Retinal pigment epithelial cell (primary cell): ENCODE measurements around the gene SP140.
"Not testable (repeated sequence)": the region's sequence is repeated elsewhere in the genome, so short reads cannot be mapped to it uniquely, and the experiment has no call there.

Experiments used
- DNase-seq: peaks from one replicate; pipeline ENCODE4 v3.0.0-alpha.2; 2010; ENCODE audit warnings: low read depth
- H3K4me3 ChIP-seq: 2 replicates; pipeline ENCODE4 v1.5.1; 2011; ENCODE audit warnings: mild to moderate bottlenecking, low read length, control low read depth, moderate library complexity
- TF ChIP-seq, protein P1 (sequence below): conservative IDR thresholded peaks from 2 replicates; pipeline ENCODE4 v1.5.1; 2011; ENCODE audit warnings: low read depth, low read length, control low read depth, inconsistent platforms

SP140 gene

DNA sequence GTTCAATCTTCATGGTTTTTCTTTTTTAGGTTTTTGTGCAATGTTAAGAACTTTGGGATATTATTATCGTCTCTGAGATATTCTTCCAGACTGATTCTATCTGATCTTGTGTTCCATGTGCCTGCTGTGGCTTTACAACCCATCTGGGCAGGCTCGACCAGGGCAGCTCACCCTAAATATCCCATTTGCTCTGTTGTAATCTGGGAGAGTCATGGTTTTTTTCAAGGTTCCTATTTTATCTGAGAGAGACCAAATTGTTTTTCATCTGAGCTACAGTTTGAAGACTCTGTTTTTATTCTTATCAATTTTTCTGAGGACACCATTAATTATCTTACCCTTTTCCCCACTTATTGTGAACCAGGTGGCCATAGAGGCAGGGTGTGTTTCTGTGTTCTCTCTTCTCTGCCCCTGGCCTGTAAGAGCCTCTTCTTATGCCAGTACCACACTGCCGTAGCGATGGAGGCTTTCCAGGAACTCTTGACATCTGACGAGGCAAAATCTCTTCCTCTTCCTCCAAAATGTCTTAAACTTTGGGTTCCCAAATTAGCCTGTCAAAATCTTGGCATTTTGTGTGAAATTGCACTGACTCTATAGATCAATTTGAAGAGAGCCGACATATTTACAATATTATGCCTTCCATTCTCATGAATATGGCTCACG, 104.5 kb downstream of the SP140 start:
- TF ChIP-seq, protein P1, sequence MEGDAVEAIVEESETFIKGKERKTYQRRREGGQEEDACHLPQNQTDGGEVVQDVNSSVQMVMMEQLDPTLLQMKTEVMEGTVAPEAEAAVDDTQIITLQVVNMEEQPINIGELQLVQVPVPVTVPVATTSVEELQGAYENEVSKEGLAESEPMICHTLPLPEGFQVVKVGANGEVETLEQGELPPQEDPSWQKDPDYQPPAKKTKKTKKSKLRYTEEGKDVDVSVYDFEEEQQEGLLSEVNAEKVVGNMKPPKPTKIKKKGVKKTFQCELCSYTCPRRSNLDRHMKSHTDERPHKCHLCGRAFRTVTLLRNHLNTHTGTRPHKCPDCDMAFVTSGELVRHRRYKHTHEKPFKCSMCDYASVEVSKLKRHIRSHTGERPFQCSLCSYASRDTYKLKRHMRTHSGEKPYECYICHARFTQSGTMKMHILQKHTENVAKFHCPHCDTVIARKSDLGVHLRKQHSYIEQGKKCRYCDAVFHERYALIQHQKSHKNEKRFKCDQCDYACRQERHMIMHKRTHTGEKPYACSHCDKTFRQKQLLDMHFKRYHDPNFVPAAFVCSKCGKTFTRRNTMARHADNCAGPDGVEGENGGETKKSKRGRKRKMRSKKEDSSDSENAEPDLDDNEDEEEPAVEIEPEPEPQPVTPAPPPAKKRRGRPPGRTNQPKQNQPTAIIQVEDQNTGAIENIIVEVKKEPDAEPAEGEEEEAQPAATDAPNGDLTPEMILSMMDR: no peak
- DNase-seq: no peak
- H3K4me3 ChIP-seq: no peak overlapping the region

DNA sequence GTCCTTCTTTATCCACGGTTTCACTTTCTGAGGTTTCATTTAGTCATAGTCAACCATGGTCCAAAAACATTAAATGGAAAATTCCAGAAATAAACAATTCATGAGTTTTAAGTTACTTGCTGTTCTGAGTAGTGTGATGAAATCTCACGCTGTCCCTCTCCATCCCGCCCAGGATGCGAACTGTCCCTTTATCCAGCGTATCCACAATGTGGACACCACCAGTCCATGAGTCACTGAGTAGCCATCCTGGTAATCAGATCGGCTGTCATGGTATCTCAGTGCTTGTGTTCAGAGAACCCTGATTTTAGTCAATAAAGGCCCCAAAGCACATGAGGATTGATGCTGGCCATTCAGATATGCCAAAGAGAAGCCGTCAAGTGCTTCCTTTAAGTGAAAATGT, 105.2 kb downstream of the SP140 start:
- H3K4me3 ChIP-seq: no peak overlapping the region
- DNase-seq: no peak
- TF ChIP-seq, protein P1: no peak

DNA sequence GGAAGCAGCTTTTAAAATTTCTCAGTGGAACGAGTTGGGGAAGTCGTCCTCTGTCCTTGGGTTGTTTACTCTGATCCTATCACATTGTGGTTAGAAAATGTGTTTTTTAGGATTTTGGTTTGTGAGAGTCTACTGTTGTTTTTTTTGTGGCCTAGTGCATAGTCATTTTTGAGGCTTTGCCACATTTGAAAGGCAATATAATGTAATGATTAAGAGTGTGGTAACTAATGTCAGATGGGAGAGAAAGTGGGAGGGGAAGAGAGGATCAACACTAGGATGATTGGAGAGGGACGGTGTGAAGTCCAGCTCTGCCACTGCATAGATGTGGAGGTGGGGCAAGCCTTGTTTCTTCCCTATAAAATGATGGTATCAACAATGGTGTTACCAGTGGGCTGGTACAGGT, 109.9 kb downstream of the SP140 start:
- TF ChIP-seq, protein P1: no peak
- no peak overlapping the region for H3K4me3 ChIP-seq
- no peak for DNase-seq

DNA sequence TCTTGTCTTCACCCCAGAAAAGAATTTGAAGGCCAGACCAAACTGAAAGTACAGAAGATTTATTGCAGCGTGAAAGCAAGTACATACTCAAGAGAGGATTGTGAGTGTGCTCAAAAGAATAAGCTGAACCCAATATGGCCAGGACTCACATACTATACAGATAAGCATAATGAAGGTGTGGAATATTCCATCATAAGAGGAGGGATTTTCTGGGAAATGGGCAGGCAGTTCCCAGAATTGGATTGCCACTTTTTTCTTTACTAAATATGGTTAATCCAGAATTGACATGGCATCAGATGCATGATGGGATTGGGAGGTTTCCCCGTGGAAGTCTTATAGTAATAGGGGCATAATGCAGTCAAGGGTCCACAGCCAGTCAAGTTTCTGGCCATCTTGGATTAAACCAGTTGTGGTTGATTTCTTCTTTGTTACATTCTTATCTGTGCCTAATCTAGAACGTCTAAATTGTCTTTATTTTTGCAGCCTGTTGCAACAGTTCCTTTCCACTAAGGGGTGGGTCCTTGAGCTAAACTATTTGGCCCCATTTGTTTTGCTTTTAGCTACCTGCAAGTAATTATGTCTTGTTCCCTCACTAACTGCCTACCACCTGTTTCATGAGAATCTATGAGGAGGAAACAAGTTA, 110.4 kb downstream of the SP140 start:
- TF ChIP-seq, protein P1: no peak
- H3K4me3 ChIP-seq: no peak overlapping the region
- DNase-seq: no peak

DNA sequence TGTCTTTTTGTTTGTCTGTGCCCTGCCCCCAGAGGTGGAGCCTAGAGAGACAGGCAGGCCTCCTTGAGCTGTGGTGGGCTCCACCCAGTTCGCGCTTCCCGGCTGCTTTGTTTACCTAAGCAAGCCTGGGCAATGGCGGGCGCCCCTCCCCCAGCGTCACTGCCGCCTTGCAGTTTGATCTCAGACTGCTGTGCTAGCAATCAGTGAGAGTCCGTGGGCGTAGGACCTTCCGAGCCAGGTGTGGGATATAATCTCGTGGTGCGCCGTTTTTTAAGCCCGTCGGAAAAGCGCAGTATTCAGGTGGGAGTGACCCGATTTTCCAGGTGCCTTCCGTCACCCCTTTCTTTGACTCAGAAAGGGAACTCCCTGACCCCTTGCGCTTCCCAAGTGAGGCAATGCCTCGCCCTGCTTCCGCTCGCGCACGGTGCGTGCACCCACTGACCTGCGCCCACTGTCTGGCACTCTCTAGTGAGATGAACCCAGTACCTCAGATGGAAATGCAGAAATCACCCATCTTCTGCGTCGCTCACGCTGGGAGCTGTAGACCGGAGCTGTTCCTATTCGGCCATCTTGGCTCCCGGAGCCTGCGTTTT, 116.5 kb downstream of the SP140 start:
- H3K4me3 ChIP-seq, DNase-seq: not testable (repeated sequence)

DNA sequence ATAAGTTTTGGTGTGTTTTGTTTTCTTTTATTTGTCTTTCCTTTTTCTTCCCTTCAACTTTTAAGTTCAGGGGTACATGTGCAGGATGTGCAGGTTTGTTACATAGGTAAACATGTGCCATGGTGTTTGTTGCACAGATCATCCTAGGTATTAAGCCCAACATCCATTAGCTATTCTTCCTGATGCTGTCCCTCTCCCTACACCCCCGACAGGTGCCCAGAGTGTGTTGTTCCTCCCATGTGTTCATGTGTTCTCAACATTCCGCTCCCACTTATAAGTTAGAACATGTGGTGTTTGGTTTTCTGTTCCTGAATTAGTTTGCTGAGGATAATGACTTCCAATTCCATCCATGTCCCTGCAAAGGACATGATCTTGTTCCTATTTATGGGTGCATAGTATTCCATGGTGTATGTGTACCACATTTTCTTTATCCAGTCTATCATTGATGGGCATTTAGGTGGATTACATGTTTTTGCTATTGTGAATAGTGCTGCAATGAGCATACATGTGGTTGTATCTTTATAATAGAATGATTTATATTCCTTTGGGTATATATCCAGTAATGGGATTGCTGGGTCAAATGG, 117.6 kb downstream of the SP140 start:
- DNase-seq, H3K4me3 ChIP-seq: not testable (repeated sequence)

DNA sequence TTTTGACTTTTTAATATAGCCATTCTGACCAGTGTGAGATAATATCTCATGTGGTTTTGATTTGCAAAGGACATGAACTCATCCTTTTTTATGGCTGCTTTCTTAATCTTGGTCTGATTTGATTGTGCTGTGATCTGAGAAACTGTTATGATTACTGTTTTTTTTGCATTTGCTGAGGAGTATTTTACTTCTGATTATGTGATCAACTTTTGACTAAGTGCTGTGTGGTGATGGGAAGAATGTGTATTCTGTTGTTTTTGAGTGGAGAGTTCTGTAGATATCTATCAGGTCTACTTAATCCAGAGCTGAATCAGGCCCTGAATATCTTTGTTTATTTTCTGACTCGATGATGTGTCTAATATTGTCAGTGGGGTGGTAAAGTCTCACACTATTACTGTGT, 118.2 kb downstream of the SP140 start:
- H3K4me3 ChIP-seq: no peak overlapping the region
- TF ChIP-seq, protein P1: no peak
- DNase-seq: no peak

DNA sequence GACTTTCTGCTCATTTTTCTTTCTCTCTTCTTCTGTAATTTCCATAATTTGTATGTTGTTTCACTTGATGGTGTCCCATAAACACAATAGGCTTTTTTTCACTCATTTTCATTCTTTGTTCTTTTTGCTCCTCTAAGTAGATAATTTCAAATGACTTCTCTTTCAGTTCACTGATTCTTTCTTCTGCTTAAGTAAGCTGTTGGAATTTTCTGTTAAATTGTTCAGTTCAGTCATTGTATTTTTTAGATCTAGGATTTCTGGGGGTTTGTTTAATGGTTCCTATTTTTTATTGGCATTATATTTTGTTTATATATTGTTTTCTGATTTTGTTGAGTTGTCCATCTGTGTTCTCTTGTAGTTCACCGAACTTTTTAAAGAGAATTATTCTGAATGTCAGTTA, 120.9 kb downstream of the SP140 start:
- no peak overlapping the region for H3K4me3 ChIP-seq
- DNase-seq: no peak
- TF ChIP-seq, protein P1: no peak
